Measurements from ENCODE around the gene CCDC85B.

- TF ChIP-seq CTCF (IDR thresholded peaks at IDR 0.05) (no peak), POLR2A (IDR thresholded peaks at IDR 0.05) (no peak)
Observed at GRCh38 chr11:65883058-65883761, 7.3 kb upstream of the CCDC85B start.

Data from testis (tissue), 2 donors.